ENCODE results near the gene RAPH1. TPM values are rescaled to one million over a fixed set of nuclear protein-coding genes. Genes with fewer than 3 reads are reported as not detected.

RAPH1 gene
- total RNA-seq, 2 donors from 2014 or later = 0.92 to 1.0 TPM

GRCh38 chr2:203344667-203345066 is 190.4 kb downstream of the RAPH1 start:
- Mint-ChIP-seq H3K4me3 (no peak overlapping the region), H3K36me3 (no peaks in the 10 kb centered on the region), H3K4me1 (ENCODE audit: low read depth in 2 of 2) (peaks cover 5 to 12% of the 10 kb centered on the region in 2 donors), H3K27ac (no peak overlapping the region), H3K9me3 (no peaks in the 10 kb centered on the region), H3K27me3 (no peaks in the 10 kb centered on the region)
- ATAC-seq (no peak), DNase-seq (ENCODE audit: low spot score) (no peak)

Other genes starting within 250 kb of the RAPH1 start
- gene ABI2, start 206.9 kb downstream of the RAPH1 start, total RNA-seq = 10 to 100 TPM; 29.2 to 38.6 TPM
- 1 to 10 TPM; 2.5 to 3.2 TPM for gene CD28, start 171.3 kb upstream of the RAPH1 start, total RNA-seq

All from natural killer cell treated with Interleukin-12 subunit alpha and Interleukin-12 subunit beta and Interleukin-15 and Interleukin-18, amount 100 ng/mL, for 72 hours (primary cell).